Activated T-cell treated with anti-CD3 and anti-CD28 coated beads for 1 hour (primary cell): ENCODE results near the gene C16orf74.

ENCODE experiments used
- DNase-seq: peaks from one replicate; pipeline ENCODE4 v3.0.0-alpha.2; 2020; ENCODE audit warnings: low read depth

C16orf74 gene

DNA sequence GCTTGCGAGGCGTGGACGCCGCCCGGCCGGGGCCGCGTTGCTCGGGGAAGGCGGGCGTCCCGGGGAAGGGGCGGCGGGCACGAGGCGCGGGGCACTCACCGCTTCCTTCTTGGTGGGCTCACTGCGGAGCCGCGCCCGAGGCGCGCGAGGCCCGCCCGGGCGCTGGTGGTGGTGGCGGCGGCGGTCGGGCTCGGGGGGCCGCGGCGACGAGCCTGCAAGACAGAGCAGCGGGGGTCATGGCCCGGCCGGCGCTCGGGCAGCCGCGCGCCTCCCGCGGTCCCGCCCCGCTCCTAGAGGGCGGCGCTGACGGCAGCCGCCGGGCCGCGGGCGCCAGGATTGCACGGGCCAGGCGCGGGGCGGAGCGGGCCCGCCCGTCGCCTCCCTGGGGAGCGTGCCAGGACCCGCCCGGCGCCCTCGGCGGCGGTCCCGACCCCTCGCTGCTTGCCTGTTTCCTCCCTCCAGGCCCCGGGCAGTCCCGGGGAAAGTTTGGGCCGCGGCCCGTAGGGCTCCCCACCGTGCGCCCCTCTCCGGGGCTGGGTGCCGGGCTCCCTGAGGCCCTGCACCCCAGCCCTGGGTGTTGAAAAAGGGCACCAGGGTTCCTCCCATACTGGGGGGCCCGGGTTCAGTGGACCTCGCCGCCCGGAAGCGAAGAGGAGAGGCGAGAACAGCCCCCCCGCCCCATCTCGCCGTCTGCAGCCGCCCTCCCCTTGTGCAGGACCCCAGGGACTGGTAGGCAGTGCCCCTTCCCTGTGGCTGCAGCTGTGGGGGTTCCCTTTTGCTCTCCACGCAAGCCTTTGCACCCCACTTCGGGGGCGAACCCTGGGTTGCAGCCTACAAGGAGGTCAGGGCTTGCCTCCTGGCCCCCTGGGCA is at the start of gene C16orf74:
Gene C16orf74 (minus strand): TSS at position 270 of the 871 bp plus-strand sequence. CDS start 15,879 bp downstream, outside the sequence.
- DNase-seq, result no peak

GRCh38 chr16:85800321-85800669 is 49.4 kb upstream of the C16orf74 start:
- no peak for DNase-seq

GRCh38 chr16:85799497-85800320 is 48.8 kb upstream of the C16orf74 start, which contains the start of the genes COX4I1 and EMC8:
TSS of gene COX4I1 (plus strand) at chr16:85799695. CDS start at chr16:85801206, 1,511 bp downstream.
TSS of gene EMC8 (minus strand) at chr16:85799544. CDS start at chr16:85799295, 249 bp downstream.
- peak; percentile 87 for DNase-seq

- peak; percentile 10 for DNase-seq
Measured at GRCh38 chr16:85798901-85799496, 48.1 kb upstream of the C16orf74 start.

GRCh38 chr16:85798283-85798776 is 47.4 kb upstream of the C16orf74 start:
- DNase-seq, result no peak

- no peak for DNase-seq
Measured at GRCh38 chr16:85796599-85796998, 45.7 kb upstream of the C16orf74 start.

DNA sequence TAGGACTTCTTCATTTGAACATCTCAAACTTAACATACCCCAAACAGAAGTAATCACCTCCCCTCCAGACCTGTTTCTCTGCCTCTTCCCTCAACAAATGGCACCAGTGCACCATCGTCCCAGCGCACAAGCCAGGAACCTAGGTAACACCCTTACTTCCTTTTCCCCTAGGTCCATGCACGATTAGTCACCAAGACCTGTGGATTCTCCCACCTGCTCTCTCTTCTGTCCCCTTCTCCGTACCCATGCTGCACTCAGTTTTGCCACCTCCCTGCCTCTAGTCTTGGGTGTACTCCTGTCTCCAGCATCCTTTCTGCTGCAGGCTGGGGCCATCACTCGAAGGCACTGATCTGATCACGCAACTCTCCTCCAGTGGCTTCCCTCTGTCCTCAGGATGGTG is 45.3 kb upstream of the C16orf74 start:
- no peak for DNase-seq

GRCh38 chr16:85794696-85795095 is 43.8 kb upstream of the C16orf74 start:
- DNase-seq, result no peak

GRCh38 chr16:85793662-85794298 is 42.9 kb upstream of the C16orf74 start:
- no peak for DNase-seq

DNA sequence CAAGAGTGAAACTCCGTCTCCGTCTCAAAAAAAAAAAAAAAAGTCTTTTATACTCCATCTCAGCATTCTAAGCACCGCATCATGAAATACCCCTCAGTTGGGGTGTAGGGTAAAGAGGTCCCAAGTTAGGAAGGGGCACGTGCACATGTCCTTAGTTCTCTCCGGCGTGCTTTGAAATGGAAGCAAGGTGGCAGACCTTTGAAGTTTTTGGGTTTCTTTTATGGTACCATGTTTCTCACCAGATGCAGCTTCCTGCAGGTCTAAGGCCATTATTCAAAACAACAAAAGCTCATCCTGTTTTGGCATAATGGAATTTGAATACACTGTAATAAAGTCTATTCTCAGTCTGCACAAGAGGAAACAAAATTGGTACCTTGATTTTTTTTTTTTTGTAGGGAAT is 38.9 kb upstream of the C16orf74 start:
- DNase-seq, result no peak

- no peak for DNase-seq
Measured at GRCh38 chr16:85788819-85789218, 37.9 kb upstream of the C16orf74 start.

DNA sequence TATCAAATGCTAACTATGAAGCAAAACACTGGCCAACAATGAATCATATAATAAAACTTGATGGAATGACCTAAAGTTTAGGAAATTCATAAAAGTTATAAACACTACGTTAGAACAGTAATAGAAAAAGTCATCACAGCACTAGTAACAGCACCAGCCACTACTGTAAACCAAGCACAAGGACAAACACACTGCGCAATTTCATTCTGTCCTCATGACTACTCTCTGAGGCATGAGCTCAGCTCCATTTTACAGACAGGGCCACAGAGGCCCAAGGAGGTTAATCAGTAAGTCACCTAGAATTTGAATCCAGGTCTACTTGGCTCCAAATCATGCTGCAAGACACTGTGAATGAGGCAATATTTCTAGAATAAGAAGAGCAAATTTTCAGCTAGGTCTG is 35.0 kb upstream of the C16orf74 start:
- no peak for DNase-seq

DNA sequence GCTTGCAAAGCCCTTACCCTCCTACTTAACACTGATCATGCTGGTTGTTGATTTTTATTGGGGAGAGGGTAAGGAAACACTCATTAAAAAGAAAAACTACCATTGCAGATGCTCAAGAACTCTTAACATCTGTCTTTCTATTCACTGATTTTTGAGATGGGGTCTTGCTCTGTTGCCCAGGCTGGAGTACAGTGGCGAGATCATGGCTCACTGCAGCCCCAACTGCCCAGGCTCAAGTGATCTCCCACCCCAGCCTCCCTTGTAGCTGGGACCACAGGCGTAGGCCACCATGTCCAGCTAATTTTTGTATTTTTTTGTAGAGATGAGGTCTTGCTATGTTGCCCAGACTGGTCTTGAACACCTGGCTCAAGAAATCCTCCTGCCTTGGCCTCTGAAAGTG is 33.9 kb upstream of the C16orf74 start:
- DNase-seq, result no peak

DNA sequence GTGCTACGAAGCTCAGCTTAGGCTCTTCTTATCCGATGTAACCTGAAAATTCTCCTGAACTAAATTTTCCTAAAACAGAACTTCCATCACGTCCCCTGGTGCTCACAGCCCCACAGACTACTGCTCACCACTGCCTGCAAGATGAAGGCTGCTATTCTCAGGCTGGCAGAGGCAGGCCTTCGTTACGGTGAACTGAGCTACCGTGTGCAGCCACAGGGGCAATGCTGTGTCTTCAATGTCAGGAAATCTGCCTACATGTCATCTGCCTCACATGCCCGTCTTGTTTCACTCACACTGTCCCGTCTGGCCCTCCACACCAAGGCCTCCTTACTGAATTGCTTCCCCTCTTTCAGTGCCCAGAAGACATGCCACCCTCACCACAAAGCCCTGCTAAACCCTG is 32.5 kb upstream of the C16orf74 start:
- no peak for DNase-seq

DNA sequence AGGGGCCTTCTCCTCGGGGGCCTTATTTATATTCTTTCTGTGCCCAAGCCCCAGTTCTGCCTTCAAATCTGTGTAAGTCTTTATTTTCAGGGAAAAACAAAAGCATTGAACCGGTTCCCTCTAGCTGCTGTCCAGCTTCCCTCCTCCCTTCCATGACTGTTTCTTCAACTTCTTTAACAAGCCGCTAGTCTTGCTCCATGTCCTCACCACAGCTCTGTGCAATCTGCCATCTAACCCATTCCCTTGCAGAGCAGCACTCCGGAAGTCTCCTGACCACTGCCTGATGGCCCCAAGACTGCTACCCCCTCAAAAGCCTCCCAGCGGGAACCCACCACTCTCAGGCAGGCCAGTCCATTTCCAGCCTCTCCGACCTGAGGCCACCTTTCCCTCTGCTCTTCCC is 31.6 kb upstream of the C16orf74 start:
- no peak for DNase-seq

DNA sequence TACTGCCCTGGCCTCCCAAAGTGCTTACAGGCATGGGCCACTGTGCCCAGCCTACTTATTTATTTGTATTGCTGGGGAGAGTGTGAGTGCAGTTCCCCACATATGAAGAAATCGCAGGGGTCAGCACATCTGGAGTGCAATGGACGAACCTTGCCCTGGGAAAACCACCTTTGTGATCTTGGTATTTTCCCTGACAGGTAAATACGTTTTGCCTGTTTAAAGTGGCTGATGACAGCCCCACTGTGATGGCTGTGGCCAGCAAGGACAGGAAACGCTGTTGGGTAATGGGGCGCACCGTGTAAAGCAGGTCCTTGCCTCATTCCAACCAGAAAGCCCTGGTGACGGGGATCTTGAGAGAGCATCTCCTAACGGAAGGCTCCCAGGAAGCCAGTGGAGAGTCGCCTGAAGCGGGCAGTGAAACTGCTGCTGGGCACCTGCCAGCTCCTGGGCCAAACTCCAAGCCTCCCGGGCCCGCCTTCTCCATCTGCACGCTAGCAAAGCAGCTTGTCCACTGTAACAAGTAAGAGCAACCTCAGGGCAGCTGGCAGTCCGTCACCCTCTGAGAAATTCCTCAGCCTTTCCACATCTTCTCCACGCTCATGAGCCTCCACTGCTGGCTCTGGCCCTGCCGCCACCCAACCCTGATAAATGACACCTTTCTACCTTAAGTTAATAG is 30.9 kb upstream of the C16orf74 start:
- no peak for DNase-seq

- DNase-seq, result no peak
Measured at GRCh38 chr16:85781156-85781555, 30.3 kb upstream of the C16orf74 start.

DNA sequence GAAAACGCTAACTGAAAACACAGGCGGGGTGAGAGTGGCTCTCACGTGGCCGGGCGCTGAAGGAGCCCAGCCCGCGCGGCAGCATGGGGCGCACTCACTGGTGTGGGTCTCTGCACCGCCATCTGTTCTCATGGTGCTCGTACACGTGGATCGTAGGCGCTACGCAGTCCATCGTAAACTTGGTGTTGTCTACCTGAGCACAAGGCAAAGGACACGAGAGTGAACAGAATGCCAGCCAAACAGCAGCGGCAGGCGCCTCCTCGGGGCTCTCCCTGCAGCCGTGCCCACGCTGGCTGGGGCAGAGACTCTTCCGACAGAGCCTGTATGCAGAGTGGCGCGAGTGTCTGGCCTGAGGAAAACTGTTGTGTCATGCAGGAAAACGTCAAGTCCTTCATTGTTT is 29.4 kb upstream of the C16orf74 start:
- DNase-seq, result no peak

- DNase-seq, result no peak
Measured at GRCh38 chr16:85778873-85779272, 28.0 kb upstream of the C16orf74 start.

DNA sequence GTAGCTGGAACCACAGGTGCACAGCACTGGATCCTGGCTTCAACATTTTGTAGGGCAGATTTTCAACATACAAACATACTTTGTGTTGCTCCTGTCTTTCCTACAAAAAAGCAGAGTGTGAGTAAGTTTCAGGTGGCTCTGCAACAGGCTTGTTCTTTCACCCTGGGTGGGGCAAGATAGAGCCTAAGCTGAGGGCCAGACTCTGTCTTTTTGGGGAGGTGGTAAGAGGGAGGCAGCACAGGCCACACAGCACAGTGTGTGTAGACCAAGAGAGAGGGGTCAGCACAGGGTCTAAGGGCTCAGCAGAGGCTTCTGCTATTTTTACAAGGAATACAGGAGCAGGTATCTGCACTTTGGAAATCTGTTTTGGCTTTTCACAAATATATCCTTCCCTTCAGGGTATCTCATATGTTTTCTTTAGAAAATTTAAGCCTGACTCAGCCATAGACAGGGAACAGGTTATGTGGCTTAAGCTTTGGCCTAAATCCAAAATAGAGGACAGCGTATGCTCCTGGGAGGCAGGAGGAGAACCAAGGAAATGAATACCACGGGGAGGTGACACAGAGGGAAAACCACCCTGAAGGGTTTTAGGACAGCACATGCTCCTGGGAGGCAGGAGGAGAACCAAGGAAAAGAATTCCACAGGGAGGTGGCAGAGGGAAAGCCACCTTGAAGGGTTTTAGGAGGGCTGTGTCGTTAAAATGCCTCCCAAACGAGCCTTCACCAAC is 26.9 kb upstream of the C16orf74 start:
- DNase-seq, result no peak

GRCh38 chr16:85774811-85775210 is 23.9 kb upstream of the C16orf74 start:
- no peak for DNase-seq
